Mucosa of rectum (tissue), 2 donors: ENCODE data around the gene IQCE.
"Not testable (repeated sequence)": the region's sequence is repeated elsewhere in the genome, so short reads cannot be mapped to it uniquely, and the experiment has no call there.

Source experiments
- H3K27ac ChIP-seq, 2 donors: one replicate each; pipeline ENCODE4 v1.7.0; 2013; ENCODE audit warnings: inconsistent platforms in 2 of 2, low read depth in 2 of 2, low read length in 2 of 2
- H3K27me3 ChIP-seq, 2 donors: one replicate each; pipeline ENCODE4 v1.7.0; 2013; ENCODE audit warnings: low read length in 2 of 2; ENCODE audit not compliant: control insufficient read depth in 2 of 2, insufficient read depth in 2 of 2
- H3K36me3 ChIP-seq, 2 donors: one replicate each; pipeline ENCODE4 v1.7.0; 2013; ENCODE audit warnings: low read length in 2 of 2; ENCODE audit not compliant: control insufficient read depth in 2 of 2, insufficient read depth in 2 of 2
- H3K4me1 ChIP-seq, 2 donors: one replicate each; pipeline ENCODE4 v1.7.0; 2013; ENCODE audit warnings: low read length in 2 of 2, mild to moderate bottlenecking in 1 of 2; ENCODE audit not compliant: control insufficient read depth in 2 of 2, insufficient read depth in 2 of 2
- H3K4me3 ChIP-seq, 2 donors: one replicate each; pipeline ENCODE4 v1.7.0; 2013; ENCODE audit warnings: low read length in 2 of 2
- H3K9ac ChIP-seq, 2 donors: one replicate each; pipeline ENCODE4 v1.7.0; 2013; ENCODE audit warnings: low read length in 2 of 2, low read depth in 1 of 2, mild to moderate bottlenecking in 1 of 2
- H3K9me3 ChIP-seq, 2 donors: one replicate each; pipeline ENCODE4 v1.7.0; 2013; ENCODE audit warnings: low read length in 2 of 2; ENCODE audit not compliant: control insufficient read depth in 2 of 2
- donor health status: healthy.
- donor health status: Normal muscosa, but diverticular disease.

The IQCE gene

DNA sequence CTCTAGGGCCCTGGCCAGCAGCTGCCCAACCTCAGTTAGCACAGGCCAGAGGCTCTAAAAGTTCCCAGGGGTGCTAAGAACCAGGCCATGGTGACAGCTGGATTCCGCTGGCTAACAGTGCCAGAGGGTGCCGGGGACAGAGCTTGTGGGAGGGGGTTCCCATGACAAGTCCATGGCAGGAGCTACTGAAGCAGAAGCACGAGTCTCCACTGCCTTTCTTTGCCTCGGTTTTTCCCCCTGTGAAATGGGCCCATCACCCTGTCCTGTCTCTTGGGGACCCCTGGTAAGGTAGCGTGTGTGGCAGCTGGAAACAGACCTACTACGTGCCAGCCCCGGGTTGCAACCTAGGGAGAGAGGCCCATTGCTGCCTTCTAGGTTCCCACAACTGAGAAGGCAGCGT, 26.0 kb upstream of the IQCE start:
- H3K36me3 ChIP-seq, H3K9me3 ChIP-seq, H3K27ac ChIP-seq, H3K9ac ChIP-seq, H3K27me3 ChIP-seq, H3K4me3 ChIP-seq: not testable (repeated sequence)
- peaks cover 29 to 34% of the 10 kb centered on the region in 2 donors for H3K4me1 ChIP-seq

GRCh38 chr7:2533566-2533965, 25.2 kb upstream of the IQCE start:
- not testable (repeated sequence) for H3K9ac ChIP-seq, H3K36me3 ChIP-seq, H3K27ac ChIP-seq, H3K27me3 ChIP-seq, H3K9me3 ChIP-seq, H3K4me3 ChIP-seq
- H3K4me1 ChIP-seq, result peaks cover 23 to 27% of the 10 kb centered on the region in 2 donors

DNA sequence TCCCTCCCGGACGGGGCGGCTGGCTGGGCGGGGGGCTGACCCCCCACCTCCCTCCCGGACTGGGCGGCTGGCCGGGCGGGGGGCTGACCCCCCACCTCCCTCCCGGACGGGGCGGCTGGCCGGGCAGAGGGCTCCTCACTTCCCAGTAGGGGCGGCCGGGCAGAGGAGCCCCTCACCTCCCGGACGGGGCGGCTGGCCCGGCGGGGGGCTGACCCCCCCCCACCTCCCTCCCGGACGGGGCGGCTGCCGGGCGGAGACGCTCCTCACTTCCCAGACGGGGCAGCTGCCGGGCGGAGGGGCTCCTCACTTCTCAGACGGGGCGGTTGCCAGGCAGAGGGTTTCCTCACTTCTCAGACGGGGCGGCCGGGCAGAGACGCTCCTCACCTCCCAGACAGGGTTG, 24.6 kb upstream of the IQCE start:
- H3K4me3 ChIP-seq, H3K27ac ChIP-seq, H3K27me3 ChIP-seq, H3K9me3 ChIP-seq, H3K9ac ChIP-seq: not testable (repeated sequence)
- peaks cover 18 to 20% of the 10 kb centered on the region in 2 donors for H3K4me1 ChIP-seq
- peaks cover 11 to 13% of the 10 kb centered on the region in 2 donors for H3K36me3 ChIP-seq

- H3K4me3 ChIP-seq, H3K9me3 ChIP-seq, H3K27ac ChIP-seq, H3K4me1 ChIP-seq, H3K27me3 ChIP-seq, H3K9ac ChIP-seq: not testable (repeated sequence)
- H3K36me3 ChIP-seq, result peaks cover 22 to 24% of the 10 kb centered on the region in 2 donors
These were observed 22.7 kb upstream of the IQCE start for GRCh38 chr7:2535872-2536627.

DNA sequence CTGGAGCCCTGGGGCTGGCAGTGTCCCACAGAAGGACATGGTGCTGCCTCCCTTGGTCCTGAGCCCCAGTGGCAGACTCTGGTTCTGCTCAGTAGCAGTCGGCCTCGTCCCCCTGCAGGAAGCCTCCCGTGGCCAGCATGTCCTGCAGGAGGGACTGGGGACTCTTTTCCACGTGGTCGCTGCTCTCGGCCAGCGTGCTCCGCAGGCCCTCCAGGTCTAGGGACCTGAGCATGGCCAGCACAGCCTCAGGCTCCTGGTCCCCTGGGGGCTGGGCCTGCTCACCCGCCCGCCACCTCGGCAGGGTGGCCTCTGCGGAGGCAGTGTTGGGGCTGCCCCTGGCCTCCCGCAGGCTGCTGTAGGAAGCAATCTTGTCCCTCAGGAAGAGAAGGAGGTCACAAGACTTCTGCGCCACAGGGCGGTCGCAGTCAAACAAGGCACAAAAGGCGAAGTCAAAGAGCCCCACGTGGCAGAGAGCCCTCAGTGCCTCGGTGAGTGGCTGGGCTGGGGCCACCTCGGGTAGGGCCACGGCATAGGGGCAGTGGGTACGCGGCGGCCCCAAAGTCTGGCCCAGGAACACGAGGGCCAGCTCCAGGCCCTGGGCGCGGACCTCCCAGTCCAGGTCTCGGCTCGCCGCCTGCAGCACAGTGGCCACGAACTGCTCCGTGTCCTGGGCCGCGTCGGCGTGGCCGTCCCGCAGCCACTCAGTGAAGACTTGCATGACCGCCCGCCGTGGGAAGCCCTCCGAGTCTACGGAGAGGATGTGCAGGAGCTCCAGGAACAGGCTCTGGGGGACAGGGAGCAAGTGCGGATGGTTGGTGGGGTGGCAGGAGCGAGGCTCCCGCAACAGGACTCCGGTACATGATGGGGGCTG, 20.6 kb upstream of the IQCE start:
- Histone ChIP-seq H3K9me3 (no peaks in the 10 kb centered on the region), H3K9ac (no peak overlapping the region), H3K27ac (no peak overlapping the region), H3K4me3 (no peak overlapping the region), H3K36me3 (peaks cover 35 to 38% of the 10 kb centered on the region in 2 donors), H3K4me1 (no peaks in the 10 kb centered on the region), H3K27me3 (no peaks in the 10 kb centered on the region)

DNA sequence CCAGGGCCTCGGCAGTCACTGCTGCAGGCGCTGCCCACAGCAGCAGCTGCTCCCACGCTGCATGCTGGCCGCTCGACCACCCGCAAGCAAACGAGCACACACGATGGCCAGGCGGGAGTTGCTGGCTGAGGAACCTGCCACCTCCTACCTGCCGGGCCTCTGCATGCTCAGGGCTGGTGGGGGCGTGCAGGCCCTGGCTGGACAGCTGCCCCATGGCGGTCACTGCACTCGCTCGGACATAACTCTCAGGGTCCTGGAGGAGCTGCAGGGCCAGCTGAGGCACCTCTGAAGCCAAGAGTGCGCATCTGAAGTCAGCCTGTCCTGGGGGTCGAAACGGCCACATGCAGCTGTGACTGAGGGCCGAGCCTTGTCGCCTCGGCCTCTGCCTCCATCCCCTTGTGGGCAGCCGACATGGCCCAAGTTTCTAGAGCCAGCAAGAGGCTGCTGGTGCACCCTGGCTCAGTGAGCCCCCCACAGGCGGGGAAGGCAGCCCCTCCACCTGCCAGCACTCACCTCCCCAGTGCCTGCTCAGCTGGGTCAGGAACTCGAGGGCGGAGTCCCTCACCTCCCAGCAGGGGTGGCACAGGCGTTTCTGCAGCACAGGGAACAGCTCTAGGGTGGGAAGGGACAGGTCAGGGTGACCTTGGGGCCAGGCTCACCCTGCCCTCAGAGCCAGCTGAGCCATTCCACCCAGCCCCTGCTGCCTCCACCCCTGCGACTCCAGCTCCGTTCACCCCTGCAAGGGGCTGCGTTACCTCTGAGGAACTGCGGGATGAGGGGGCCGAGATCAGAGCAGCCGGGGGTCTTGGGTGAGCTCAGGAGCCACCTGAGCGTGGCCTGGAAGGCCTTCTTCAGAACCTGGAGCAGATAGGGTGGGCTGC, 19.5 kb upstream of the IQCE start:
- no peaks in the 10 kb centered on the region for H3K9me3 ChIP-seq
- no peaks in the 10 kb centered on the region for H3K4me1 ChIP-seq
- H3K36me3 ChIP-seq, result peaks cover 39 to 48% of the 10 kb centered on the region in 2 donors
- H3K9ac ChIP-seq, result no peak overlapping the region
- H3K27me3 ChIP-seq, result no peaks in the 10 kb centered on the region
- H3K4me3 ChIP-seq, result no peak overlapping the region
- H3K27ac ChIP-seq, result no peak overlapping the region

- H3K36me3 ChIP-seq, result peaks cover 42 to 54% of the 10 kb centered on the region in 2 donors
- H3K9me3 ChIP-seq, result no peaks in the 10 kb centered on the region
- H3K4me1 ChIP-seq, result no peaks in the 10 kb centered on the region
- no peak overlapping the region for H3K9ac ChIP-seq
- no peak overlapping the region for H3K4me3 ChIP-seq
- no peaks in the 10 kb centered on the region for H3K27me3 ChIP-seq
- H3K27ac ChIP-seq, result no peak overlapping the region
These were observed 18.6 kb upstream of the IQCE start for GRCh38 chr7:2540133-2540532.

DNA sequence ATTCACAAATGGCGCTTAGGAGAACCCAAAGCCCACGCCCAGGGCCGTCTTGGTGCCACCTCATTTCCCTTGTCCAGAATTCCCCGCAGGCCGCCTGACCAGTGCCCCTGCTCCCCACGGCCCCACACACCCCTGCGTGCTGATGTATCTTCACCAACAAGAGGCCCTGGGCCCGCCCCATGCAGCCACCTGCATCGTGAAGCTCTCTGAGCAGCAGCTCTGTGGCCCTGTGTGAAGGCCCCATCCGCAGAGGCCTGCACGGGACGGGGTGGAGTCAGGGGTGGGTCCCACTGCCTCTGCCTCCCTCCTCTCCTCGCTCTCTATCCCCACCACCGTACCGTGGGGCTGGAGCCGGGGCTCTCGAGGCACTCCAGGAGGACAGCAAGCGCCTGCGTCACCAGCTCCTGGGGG, 18.1 kb upstream of the IQCE start:
- H3K36me3 ChIP-seq, result peaks cover 42 to 54% of the 10 kb centered on the region in 2 donors
- H3K4me1 ChIP-seq, result no peaks in the 10 kb centered on the region
- H3K9me3 ChIP-seq, result no peaks in the 10 kb centered on the region

DNA sequence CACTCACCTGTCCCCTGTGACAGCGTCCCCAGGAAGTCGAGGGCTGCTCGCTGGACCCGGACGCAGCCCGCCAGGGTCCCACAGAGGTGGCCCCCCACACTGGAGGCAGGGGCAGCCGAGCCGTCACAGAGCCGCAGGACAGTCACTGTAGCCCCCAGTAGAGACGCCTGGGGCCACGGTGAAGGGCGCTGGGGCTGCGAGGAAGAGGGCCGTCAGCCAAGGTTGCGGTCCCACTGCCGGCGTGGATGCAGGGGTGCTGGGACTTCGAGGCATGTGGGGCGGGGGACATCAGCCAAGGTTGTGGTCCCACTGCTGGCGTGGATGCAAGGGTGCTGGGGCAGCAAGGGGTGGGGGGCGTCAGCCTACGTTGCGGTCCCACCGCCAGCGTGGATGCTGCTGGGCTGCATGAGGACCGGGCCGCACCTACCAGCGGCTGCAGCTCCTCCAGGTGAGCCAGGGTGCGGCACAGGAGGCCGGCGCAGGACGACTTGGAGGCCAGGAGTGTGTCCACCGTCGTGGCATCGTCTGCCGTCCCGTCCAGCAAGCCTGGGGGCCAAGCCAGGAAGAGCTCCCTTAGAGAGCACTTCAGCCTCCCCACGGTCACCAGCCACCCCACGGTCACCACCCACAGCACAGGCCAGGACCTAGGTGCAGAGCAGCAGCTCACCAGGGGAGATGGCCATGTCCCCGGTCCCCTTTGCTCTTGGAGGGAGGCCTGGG, 17.3 kb upstream of the IQCE start:
- Histone ChIP-seq H3K9ac (no peak overlapping the region), H3K36me3 (peaks cover 49 to 60% of the 10 kb centered on the region in 2 donors)

More for the DNA sequence above, 18.1 kb upstream of the IQCE start:
- Histone ChIP-seq H3K4me3 (no peak overlapping the region), H3K9ac (no peak overlapping the region), H3K27ac (no peak overlapping the region), H3K27me3 (no peaks in the 10 kb centered on the region)

More for the DNA sequence above, 17.3 kb upstream of the IQCE start:
- H3K4me3 ChIP-seq, result no peak overlapping the region
- no peaks in the 10 kb centered on the region for H3K9me3 ChIP-seq
- no peaks in the 10 kb centered on the region for H3K27me3 ChIP-seq
- no peak overlapping the region for H3K27ac ChIP-seq
- H3K4me1 ChIP-seq, result no peaks in the 10 kb centered on the region
